Esophagus (tissue), 2 donors: ENCODE measurements around the gene RPAP3. TPM values are rescaled to one million over a fixed set of nuclear protein-coding genes. Genes with fewer than 3 reads are reported as not detected.

Experiments
- H3K27ac ChIP-seq, 2 donors: one replicate each; pipeline ENCODE4 v1.5.1; 2013; ENCODE audit warnings: low read depth in 2 of 2, mild to moderate bottlenecking in 2 of 2, inconsistent platforms in 1 of 2, low read length in 1 of 2, moderate library complexity in 1 of 2
- H3K27me3 ChIP-seq, 2 donors: one replicate each; pipeline ENCODE4 v1.6.1; 2013; ENCODE audit warnings: low read length in 2 of 2, control low read depth in 1 of 2, mild to moderate bottlenecking in 1 of 2; ENCODE audit not compliant: insufficient read depth in 2 of 2, control insufficient read depth in 1 of 2
- H3K36me3 ChIP-seq, 2 donors: one replicate each; pipeline ENCODE4 v1.6.1; 2013; ENCODE audit warnings: low read length in 1 of 2; ENCODE audit not compliant: control insufficient read depth in 2 of 2, insufficient read depth in 2 of 2
- H3K4me1 ChIP-seq, 2 donors: one replicate each; pipeline ENCODE4 v1.6.1; 2013; ENCODE audit warnings: low read length in 1 of 2; ENCODE audit not compliant: control insufficient read depth in 2 of 2, insufficient read depth in 2 of 2
- H3K4me3 ChIP-seq, 2 donors: one replicate each; pipeline ENCODE4 v1.5.1; 2013; ENCODE audit warnings: low read length in 2 of 2, mild to moderate bottlenecking in 2 of 2, low read depth in 1 of 2, moderate library complexity in 1 of 2
- H3K9me3 ChIP-seq, 2 donors: one replicate each; pipeline ENCODE4 v1.6.1; 2013; ENCODE audit warnings: mild to moderate bottlenecking in 2 of 2, low read depth in 1 of 2, low read length in 1 of 2, moderate library complexity in 1 of 2; ENCODE audit not compliant: control insufficient read depth in 2 of 2, insufficient read depth in 1 of 2
- WGBS, 2 donors: extraction: QIAGEN DNeasy Blood & Tissue Kit; methylation state at CpG; one replicate each; pipeline ENCODE4 v1.1.7; 2013; 5-methylcytosine and 5-hydroxymethylcytosine counted together
- polyA plus RNA-seq, 2 donors: library from polyadenylated mRNA; stranded (reverse); fragments of 200-250 nt; gene quantifications; one replicate each; pipeline ENCODE4 v1.2.3, GENCODE V29; 2013
- donor health status: healthy with polysubstance abuse.
- donor health status: Bipolar disorder and iron deficiency.

The RPAP3 gene
- polyA plus RNA-seq, 2 donors = 5.3 to 11.6 TPM

DNA sequence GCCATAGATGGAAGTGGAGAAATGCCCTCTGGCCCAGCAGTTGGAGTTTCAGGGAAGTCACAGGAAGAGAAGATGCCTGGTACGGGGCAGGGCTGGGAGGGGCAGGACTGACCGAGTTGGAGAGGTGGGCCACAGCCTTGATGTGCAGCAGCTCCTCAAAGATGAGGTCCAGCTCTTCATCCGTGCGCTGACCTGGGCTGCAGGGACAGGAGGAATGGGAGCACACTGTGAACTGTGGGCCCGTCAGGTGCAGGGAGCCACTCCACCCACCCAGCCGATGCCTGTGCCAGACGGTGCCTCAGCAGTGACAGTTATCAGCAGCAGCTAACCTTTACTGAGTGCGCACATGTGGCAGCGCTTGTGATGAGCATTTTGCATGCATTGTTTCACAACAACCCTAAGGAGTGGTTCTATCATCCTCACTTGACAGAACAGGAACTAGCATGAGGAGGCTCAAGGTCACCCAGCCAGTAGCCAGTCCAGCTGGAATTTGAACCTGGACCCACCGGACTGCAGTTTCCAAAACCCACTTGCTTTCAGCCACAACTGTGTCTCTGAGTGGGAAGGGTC lies 44.5 kb upstream of the RPAP3 start:
- Histone ChIP-seq H3K27me3 (no peaks in the 10 kb centered on the region), H3K36me3 (peaks cover 0 to 25% of the 10 kb centered on the region in 2 donors), H3K4me1 (peaks cover 3 to 21% of the 10 kb centered on the region in 2 donors), H3K4me3 (no peak overlapping the region), H3K27ac (no peak overlapping the region), H3K9me3 (no peaks in the 10 kb centered on the region)
- 86 to 92% methylated on average over 10 of the region's 10 CpGs for WGBS, 2 donors

DNA sequence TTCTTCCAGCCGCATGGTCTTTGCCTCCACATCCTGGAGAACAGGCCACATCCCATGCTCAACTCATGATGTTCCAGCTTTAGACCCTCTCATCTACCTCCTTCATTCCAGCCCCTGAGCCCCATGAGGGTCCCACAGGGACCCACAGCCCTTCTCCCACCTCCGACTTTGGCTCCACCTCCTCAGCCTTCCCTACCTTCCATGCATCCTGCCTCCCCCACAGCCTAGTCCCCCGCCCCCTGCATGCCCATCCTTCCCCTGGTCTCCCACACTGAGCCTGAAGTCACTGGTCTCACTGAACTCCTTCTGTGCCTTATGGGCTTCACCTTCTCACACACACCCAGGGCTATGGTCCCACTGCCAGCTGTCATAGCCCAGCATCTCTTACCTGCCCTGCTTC lies 43.1 kb upstream of the RPAP3 start:
- no peak overlapping the region for H3K27ac ChIP-seq
- H3K27me3 ChIP-seq = no peaks in the 10 kb centered on the region
- no peaks in the 10 kb centered on the region for H3K9me3 ChIP-seq
- 92 to 100% methylated on average over 3 of the region's 3 CpGs for WGBS, 2 donors
- H3K36me3 ChIP-seq = peaks cover 0 to 25% of the 10 kb centered on the region in 2 donors
- H3K4me3 ChIP-seq = no peak overlapping the region
- peaks cover 3 to 14% of the 10 kb centered on the region in 2 donors for H3K4me1 ChIP-seq

GRCh38 chr12:47748507-47748828 lies 42.6 kb upstream of the RPAP3 start:
- Histone ChIP-seq H3K4me1 (peaks cover under 1 to 13% of the 10 kb centered on the region in 2 donors), H3K36me3 (peaks cover 0 to 25% of the 10 kb centered on the region in 2 donors), H3K4me3 (no peak overlapping the region), H3K9me3 (no peaks in the 10 kb centered on the region), H3K27me3 (no peaks in the 10 kb centered on the region), H3K27ac (no peak overlapping the region)
- WGBS, 2 donors = 93 to 100% methylated on average over 1 of the region's 1 CpG

- Histone ChIP-seq H3K4me3 (no peak overlapping the region), H3K4me1 (peaks cover 0 to 15% of the 10 kb centered on the region in 2 donors), H3K36me3 (peaks cover 0 to 25% of the 10 kb centered on the region in 2 donors), H3K9me3 (no peaks in the 10 kb centered on the region), H3K27me3 (no peaks in the 10 kb centered on the region), H3K27ac (no peak overlapping the region)
- 91 to 92% methylated on average over 14 of the region's 14 CpGs for WGBS, 2 donors
These were observed 42.0 kb upstream of the RPAP3 start for GRCh38 chr12:47747596-47748506.

GRCh38 chr12:47747126-47747525 lies 41.3 kb upstream of the RPAP3 start:
- no peaks in the 10 kb centered on the region for H3K9me3 ChIP-seq
- H3K27me3 ChIP-seq = no peaks in the 10 kb centered on the region
- H3K36me3 ChIP-seq = peaks cover 0 to 25% of the 10 kb centered on the region in 2 donors
- no peak overlapping the region for H3K4me3 ChIP-seq
- H3K27ac ChIP-seq = no peak overlapping the region
- peaks cover 0 to 13% of the 10 kb centered on the region in 2 donors for H3K4me1 ChIP-seq
- 76 to 81% methylated on average over 4 of the region's 4 CpGs for WGBS, 2 donors

DNA sequence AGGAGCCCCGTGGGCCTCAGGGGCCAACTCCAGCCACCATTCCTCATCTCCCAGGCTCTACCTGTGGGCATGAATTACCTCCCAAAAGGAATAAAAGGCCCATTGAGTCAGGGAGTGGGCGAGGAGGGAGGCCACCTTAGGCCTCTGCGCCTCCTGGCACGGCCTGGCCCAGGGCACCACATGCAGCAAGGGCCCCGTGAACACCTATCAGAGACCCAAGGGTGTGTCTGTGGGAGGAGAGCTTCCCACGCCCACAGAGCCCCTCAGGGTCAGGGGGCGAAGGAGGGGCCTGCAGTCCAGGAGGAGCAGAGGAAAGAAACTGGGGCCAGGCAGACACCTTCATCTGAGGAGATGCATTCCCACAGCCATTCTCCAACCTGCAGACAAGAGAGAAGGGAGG lies 40.7 kb upstream of the RPAP3 start:
- H3K36me3 ChIP-seq = peaks cover 0 to 25% of the 10 kb centered on the region in 2 donors
- no peak overlapping the region for H3K27ac ChIP-seq
- 77 to 83% methylated on average over 7 of the region's 7 CpGs for WGBS, 2 donors
- H3K27me3 ChIP-seq = no peaks in the 10 kb centered on the region
- no peaks in the 10 kb centered on the region for H3K9me3 ChIP-seq
- no peak overlapping the region for H3K4me3 ChIP-seq
- H3K4me1 ChIP-seq = peaks cover 0 to 7% of the 10 kb centered on the region in 2 donors

DNA sequence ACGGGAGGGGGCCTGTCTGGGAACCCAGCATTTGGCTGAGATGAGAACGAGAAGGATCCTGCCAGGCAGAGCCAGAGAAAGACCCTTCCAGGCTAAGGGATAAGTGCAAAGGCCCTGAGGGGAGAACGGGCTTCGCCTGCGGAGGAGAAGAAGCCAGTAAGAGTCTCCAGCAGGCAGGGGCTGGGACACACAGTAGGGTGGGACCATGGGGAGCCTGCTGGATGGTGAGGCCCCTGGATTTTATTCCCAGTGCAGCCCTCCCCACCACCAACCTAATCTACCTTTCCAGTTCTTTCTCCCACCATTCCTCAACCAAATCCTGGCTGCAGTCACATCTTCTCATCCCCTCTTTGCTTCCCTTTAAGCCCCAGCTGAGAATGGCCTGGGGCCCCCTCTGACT lies 40.2 kb upstream of the RPAP3 start:
- peaks cover 0 to 25% of the 10 kb centered on the region in 2 donors for H3K36me3 ChIP-seq
- no peaks in the 10 kb centered on the region for H3K9me3 ChIP-seq
- 87 to 90% methylated on average over 5 of the region's 5 CpGs for WGBS, 2 donors
- peaks cover 0 to 6% of the 10 kb centered on the region in 2 donors for H3K4me1 ChIP-seq
- H3K27ac ChIP-seq = no peak overlapping the region
- no peak overlapping the region for H3K4me3 ChIP-seq
- H3K27me3 ChIP-seq = no peaks in the 10 kb centered on the region

DNA sequence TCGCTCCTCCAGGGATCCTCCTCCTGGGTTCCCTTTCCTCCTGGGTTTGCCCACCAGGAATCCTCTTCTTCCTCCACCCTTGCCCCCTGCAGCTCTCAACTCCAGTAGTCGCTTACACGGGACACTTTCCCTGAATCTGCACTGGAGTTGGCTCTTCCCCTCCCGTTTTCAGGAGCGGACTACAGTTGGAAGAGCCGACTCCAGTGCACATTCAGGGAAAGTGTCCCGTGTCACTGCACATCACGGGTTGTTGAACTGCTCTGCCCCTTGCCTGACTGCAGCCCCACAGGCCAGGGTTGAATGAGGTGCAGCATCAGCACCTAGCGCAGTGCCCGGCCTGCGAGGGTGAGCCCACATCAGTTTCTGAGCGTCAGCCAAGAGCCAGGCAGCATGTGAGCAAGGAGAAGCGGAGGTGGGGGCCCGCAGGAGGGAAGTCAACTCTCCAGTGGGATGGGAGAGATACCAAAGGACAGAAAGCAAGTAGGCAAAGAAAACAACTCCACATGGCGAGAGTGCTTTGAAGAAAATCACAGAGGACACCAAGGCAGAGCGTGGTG lies 39.7 kb upstream of the RPAP3 start:
- Histone ChIP-seq H3K36me3 (peaks cover 0 to 24% of the 10 kb centered on the region in 2 donors), H3K4me3 (no peak overlapping the region), H3K4me1 (peaks cover 0 to 8% of the 10 kb centered on the region in 2 donors), H3K27me3 (no peaks in the 10 kb centered on the region), H3K9me3 (no peaks in the 10 kb centered on the region), H3K27ac (peak overlapping the region in 1 of 2 donors; percentile 5)
- WGBS, 2 donors = 84 to 85% methylated on average over 16 of the region's 16 CpGs

DNA sequence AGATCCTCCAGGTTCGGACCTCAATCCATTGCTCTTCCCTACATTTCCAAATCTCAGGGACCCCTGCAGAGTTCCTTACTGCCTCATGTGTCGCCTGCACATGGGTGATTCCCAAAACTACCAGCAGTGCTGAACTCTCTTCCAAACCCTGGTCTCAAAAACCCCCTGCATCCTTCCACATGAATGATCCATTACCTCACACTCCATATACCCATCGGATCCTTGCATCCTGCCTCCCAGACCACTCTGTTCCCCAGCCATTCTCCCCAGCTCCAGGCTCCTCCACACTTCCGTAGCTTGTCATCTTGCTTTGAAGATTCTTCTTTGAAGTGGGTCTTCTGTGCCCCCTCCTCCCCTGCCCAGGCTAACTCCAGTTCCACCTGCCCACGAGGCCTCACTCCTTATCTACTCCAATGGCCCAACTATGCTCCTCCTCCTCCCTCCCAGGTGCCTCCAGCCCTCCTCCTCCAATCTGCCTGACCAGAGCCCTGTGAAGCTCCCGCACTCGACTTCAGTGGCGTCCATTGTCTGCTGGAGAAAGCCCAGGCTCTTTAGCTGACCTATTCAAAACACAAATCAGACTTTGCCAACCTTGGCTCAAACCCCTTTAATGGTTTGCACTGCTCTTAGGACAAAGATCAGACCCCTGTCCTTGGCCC lies 39.1 kb upstream of the RPAP3 start:
- no peak overlapping the region for H3K27ac ChIP-seq
- H3K27me3 ChIP-seq = no peaks in the 10 kb centered on the region
- H3K9me3 ChIP-seq = no peaks in the 10 kb centered on the region
- no peak overlapping the region for H3K4me3 ChIP-seq
- H3K36me3 ChIP-seq = peaks cover 0 to 17% of the 10 kb centered on the region in 2 donors
- peaks cover 3 to 8% of the 10 kb centered on the region in 2 donors for H3K4me1 ChIP-seq
- WGBS, 2 donors = 86 to 89% methylated on average over 8 of the region's 8 CpGs
